D341Med (cell line): Measurements from ENCODE around the gene LRRC70.
"Not testable (repeated sequence)": the region's sequence is repeated elsewhere in the genome, so short reads cannot be mapped to it uniquely, and the experiment has no call there.

ENCODE experiments used
- DNase-seq: peaks from one replicate; pipeline ENCODE4 v3.0.0; 2012; ENCODE audit warnings: low spot score

LRRC70 gene

DNA sequence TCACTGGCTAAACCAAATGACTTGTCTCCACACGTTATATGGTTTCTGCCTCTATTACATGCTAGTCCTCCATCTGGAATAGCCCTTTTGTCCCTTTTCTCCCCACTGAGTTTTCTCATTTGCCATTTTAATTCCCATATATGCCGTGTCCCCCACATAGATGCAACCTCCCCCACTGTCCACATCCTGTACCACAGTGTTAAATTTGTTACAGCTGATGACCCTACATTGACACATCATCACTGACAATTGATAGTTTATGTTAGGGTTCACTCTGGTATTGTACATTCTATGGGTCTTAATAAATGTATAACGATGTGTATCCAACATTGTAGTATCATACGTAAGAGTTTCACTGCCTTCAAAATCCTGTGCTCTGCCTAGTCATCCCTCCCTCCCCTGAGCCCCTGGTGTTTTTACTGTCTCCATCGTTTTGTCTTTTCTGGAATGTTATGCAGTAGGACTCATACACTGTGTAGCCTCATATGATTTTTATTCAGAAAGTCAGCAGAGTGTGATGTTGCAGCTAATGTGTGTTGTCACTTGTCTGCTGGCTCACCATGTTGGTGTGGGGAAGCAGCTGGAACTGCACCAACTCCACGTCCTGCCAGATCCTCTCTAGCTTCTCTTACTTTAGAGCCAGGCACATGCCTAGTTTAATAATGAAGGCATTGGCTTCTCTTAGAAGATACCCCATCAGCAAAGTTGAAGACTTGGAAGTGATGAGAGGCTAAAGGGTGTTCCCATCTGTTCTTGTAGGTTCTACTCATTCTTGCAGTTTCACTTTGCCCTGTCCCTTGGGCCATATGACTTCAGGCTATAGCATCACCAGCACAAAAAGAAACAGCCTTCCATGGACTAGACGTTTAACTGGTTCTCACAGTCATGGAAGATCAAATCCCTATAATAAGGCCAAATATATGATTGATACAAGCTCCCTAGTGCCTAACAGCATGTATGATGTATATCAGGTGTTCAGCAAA is 30.2 kb downstream of the LRRC70 start:
- no peak for DNase-seq

GRCh38 chr5:62614355-62614754 is 35.7 kb downstream of the LRRC70 start:
- DNase-seq: no peak

DNA sequence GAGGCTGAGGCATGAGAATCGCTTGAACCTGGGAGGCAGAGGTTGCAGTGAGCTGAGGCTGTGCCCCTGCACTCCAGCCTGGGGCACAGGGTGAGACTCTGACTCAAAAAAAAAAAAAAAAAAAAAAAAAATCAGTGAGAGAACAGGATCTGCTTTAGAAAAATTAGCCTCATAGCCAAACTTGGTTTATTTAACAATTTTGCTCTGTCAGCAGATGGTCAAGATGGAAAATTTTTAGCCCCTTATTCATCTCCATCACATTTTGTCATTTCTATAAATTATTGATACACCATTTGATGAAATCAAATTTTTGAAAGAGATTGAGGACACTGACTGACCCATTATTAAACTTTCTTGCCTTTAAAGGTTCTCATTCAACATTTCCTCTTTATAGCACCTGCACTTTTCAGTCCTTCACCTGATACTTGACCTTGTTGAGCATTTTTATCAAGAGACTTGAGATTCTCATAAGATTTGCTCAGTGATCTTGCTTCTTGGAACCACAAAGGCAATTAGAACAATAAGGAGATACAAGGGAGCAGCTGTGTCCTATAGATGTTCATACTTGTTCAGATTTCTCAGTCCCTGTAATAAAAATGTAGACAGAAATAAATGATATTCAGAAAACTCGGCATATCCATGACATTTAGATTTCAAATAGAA is 38.1 kb downstream of the LRRC70 start:
- DNase-seq: no peak

- DNase-seq: no peak
Observed at GRCh38 chr5:62617943-62618342, 39.3 kb downstream of the LRRC70 start.

GRCh38 chr5:62620761-62621160 is 42.1 kb downstream of the LRRC70 start:
- no peak for DNase-seq

- peak; percentile 45 for DNase-seq
Observed at GRCh38 chr5:62621280-62621679, 42.7 kb downstream of the LRRC70 start.

DNA sequence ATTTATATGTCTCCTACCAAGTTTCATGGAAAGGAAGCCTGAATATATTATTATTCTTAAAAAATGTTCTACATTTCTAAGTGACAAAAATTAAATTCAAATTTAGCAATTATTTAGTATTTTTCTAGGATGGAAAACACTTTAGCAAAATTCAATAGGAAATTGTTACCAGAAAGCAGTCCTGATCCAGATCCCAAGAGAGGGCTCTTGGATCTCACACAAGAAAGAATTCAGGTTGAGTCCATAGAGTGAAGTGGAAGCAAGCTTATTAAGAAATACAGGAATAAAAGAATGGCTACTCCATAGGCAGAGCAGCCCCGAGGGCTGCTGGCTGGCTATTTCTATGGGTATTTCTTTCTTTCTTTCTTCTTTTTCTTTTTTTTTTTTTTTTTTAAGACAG is 44.7 kb downstream of the LRRC70 start:
- no peak for DNase-seq

GRCh38 chr5:62624436-62624835 is 45.8 kb downstream of the LRRC70 start:
- DNase-seq: not testable (repeated sequence)

GRCh38 chr5:62626534-62626933 is 47.9 kb downstream of the LRRC70 start:
- DNase-seq: no peak

DNA sequence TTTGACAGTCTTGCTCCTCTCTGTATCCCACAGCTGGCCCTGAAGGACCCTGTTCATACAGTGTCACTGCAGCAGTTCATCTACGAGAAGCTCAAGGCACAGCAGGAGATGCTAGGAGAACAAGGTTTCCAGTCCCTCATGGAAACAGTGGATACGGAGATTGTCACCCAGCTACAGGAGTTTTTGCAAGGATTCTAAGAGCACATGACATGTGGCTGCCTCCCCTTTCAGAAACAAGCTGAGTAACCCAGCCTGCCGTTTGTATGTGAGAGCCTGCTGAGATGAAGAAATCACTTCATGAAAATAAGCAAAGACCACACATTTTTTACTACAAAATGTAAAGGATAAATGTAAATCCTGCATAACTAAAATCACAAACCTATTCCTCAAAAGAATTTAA is 48.5 kb downstream of the LRRC70 start:
- DNase-seq: no peak

- no peak for DNase-seq
Observed at GRCh38 chr5:62627901-62628300, 49.3 kb downstream of the LRRC70 start.
